Suppressor macrophage (primary cell): ENCODE results near the gene RXRA.

Source experiments
- DNase-seq, 4 experiments: peaks; one replicate each; pipeline ENCODE4 v3.0.0-alpha.2; 2020 to 2022

The RXRA gene

DNA sequence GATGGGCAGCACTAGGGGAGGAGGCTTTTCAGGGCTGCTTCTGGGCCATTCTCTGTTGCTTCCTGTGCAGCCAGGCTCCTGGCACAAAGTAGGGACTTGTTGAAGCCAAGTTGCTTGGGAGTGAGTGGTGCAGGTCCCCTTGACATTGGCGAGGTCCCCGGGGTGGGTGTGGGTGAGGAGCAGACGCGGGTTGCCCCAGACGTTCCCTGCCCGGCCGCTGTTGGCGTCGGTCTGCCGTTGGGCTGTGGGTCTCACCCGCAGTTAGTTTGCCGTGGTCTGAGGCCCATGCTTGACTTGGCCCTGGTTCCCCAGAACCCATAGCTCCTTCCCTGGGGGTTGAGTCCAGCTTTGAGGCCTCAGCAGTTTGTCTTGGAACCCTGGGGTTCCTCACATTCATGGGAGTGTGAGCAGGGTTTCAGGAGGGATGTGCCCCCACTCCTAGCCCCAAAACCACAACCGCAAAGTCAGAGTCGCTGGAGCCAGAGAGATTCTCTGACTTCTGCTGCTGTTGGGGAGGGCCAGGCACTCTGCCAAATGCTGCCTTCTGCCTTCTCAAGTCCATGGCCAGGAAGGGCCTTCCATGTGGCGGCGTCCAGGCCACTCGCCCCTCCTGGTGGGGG is 77.5 kb downstream of the RXRA start:
- peak; percentile 88 to 95 (median 94) for DNase-seq

DNA sequence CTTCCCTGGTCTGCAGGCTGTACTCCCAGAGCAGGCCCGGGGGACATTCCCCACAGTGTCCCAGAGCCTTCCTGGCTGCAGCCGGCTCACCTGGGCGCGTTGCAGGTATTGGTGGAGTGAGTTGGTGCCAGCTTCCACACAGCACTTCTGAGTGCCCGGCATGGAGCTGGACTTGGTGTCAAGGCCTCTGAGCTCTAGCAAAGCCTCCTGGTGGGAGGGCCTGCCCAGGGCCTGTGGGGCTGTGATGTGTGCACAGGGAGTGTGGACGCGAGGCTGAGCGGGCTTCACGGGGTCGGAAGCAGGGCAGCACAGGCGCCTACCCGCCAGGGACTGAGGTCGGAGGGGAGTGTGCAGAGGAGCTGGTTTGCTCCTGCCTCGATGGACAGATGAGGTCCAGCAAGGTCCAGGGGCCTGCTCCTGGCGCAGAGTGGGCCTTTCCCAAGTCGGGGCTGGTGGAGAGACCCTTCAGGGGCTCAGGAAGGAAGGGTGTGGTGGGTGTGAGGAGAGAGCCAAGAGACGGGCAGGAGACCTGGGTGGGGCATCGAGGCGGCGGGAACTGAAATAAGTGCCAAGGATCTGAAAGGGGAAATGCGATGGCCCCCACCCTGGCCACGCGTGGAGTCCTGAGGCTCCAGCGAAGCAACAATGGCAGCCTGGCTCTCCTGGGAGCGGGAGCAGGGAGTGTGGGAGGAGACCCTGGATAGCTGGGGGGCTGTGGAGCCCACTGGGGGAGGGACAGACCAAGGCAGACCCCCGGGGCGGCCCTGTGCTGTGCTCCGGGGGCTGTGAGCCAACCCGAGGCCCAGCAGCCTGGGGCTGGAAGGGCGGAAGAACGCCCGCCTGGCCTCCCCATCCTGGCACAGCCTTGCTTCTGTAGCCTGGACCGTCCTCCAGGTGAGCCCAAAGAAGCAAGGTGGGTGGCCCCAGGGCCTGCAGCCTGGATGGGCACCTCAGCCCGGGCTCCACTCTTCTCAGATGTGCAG is 78.4 kb downstream of the RXRA start:
- DNase-seq: peak in 3 of 4 experiments; percentile 47 to 65 (median 64)

DNA sequence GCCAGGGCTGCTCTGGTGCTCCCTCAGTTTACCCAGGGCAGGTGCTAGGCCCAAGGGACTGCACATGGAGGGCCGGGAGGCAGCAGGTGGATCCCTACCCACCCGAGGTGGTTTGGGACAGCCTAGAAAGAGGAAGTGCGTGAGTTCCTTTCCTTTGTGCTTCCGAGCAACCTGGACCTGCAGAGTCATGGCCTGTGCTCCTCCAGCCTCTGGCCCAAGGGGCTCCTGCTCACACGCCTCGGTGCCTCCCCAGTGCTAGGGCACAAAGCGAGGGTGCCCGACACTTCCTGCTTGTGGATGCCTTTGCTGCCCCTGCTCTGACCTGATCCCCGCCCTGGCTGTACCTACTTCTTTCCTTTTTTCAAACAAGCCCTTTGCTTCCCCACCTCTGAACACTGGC is 79.3 kb downstream of the RXRA start:
- peak; percentile 35 to 63 (median 62) for DNase-seq

DNA sequence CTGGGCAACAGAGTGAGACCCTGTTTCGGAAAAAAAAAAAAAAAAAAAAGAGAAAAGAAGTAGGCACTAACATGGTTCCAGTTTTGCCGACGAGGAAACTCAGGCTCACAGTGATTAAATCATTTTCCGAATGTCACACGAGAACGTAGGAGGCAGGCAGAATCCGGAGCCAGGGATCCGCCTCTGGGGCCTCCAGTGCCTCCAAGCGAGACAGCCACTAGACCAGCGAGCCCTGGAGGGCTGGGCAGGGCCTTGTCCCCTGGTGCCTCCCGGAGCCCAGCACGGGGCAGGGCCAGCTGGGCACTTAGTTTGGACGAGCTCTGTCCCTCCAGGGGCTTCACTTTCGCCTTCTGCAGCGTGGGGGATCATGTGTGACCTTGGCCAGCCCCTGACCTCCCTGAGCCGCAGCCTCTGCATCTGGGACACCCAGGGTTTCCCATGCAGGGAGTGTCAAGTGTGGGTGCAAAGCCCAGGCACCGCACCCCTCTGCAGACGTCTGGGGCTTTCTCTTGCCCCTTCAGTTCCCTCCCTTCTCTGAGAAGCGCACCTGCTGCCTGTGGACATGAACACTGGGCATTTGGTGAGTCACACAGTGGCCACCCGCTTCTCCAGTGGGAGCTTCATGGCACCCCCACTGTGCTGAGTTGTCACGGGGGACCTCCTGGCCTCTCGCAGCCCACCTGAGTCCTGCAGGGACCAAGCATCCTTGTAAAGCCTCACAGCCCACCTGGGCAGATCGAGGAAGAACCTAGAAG is 80.3 kb downstream of the RXRA start:
- peak; percentile 52 to 76 (median 72) for DNase-seq

DNA sequence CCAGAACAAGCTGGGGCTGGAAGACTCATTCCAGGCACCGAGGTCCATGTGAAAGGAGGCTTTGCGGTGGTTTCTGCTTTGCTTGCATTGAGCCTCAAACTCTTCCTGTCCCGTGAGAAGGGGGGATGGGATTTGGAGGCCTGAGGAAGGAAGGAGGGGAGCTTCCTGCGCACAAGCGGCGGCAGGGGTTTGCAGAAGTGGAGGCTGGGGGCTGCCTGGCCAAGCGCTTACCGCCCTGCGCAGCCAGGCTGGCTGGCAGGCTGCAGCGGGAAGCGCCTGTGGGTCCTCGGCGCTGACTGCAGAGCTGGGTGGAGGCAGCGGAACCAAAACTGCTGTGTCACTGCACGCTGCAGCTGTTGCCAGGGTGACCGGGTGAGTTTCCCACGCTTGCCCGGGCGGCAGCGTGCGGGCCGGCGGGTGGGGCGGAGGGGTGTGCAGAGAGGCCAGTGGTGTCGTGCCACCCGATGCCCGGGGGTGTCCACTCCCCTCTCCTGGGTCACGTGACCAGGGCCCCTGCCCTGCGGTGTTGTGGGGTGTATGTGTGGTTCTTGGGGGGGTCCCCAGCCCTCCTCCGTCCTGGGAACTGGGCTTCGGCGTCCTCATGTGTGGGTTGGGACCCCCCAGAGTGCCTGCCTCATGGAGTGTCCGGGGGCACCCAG is 81.0 kb downstream of the RXRA start:
- DNase-seq: peak; percentile 98 to 99 (median 99)

DNA sequence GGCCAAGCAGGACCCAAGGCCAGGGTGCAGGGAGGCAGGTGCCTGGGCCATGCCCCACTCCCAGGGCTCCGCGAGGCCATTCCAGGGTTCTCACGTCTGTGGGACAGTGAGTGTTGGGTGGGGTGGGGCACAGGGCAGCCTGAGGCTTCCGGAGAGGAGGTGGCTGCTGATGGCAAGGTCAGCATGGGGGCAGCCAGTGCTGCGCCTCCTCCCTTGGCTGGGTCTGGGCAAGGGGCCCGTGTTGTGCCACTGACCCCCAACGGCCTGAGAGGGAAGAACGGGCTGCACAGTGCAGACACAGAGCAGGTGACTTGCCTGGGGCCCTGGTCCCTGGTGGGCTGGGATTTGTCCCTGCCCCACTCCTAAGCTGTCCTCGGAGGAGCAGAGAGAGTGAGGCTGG is 82.1 kb downstream of the RXRA start:
- peak; percentile 48 to 73 (median 68) for DNase-seq

DNA sequence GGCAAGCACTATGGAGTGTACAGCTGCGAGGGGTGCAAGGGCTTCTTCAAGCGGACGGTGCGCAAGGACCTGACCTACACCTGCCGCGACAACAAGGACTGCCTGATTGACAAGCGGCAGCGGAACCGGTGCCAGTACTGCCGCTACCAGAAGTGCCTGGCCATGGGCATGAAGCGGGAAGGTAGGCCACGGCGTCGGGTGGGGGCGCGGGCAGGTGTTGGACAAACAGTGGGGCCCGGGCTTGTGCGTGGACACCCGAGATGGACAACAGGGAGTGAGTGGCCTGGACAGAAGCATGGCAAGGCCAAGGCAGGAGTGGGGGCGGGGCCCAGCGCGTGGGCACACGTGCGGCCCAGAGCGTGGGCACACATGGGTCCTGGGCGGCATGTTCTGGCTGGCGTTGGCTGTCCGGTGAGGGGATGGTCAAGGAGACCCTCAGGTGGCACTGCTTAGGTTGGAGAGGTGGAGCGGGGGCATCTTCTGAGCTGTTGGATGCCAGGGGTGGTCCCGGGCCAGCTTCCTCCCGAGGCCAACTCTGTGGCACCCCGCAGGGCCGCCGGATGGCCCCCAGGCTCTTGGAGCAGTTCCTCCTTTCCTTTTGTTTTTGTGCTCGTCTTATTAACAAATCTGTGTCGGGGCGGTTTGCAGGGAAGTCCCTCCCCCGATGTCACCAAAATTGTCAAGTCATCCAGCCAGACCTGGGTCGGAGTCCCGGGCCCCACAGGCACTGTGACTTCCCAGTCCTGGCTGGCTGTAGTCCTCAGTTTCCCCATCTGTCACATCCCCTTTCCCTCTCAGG is 82.9 kb downstream of the RXRA start:
- DNase-seq: peak; percentile 79 to 92 (median 87)

DNA sequence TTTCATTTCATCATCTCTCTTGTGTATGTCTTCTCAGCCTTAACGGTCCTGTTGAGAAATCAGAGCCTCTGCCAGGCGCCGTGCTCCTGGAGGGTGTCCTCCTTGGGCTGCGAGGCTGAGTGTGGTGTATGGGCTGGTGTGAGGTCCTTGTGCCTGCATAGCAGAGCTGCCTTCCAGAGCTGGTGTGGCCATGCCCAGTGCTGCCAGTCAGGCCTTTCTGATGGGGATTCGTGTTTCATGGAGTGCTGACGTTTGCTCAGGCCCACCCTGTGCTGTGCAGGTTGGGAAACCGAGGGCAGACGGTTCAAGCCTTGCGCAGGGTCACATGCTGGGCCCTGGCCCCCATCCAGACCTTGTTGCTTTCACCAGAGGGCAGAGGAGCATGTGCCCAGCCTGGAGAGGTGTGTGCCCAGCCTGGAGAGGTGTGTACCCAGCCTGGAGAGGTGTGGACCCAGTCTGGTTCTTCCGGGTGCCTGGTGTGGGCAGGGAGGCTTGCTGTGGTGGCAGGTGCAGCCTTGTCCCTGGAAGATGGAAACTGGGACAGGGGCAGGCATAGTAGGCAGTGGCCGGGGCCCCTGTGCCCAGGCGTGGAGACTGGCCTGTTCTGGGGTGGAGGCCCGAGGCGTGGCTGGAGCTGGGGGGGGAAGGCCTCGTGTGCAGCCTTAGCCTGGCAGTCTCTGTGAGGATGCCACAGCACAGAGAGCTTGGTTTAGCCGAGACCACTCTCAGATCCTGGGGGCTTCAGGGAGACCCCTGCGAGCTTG is 84.0 kb downstream of the RXRA start:
- peak; percentile 30 to 74 (median 68) for DNase-seq

DNA sequence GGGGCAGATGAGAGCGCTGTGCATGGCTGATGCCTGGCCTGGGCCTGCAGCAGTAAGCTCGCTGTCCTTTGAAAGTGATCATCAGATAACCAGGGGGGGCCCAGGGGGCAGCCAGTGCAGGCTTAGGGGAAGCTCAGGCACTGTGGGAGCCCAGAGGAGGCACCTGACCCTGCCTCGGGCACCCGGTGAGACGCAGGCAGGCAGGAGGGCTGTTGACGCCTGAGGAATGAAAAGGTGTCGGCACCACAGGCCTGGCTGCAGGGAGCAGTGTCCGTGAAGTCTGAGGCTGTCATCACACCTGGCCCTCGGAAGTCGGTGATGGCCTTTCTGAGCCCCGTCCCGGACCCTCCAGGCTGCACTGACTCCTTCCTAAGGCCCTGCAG is 84.6 kb downstream of the RXRA start:
- DNase-seq: no peak

DNA sequence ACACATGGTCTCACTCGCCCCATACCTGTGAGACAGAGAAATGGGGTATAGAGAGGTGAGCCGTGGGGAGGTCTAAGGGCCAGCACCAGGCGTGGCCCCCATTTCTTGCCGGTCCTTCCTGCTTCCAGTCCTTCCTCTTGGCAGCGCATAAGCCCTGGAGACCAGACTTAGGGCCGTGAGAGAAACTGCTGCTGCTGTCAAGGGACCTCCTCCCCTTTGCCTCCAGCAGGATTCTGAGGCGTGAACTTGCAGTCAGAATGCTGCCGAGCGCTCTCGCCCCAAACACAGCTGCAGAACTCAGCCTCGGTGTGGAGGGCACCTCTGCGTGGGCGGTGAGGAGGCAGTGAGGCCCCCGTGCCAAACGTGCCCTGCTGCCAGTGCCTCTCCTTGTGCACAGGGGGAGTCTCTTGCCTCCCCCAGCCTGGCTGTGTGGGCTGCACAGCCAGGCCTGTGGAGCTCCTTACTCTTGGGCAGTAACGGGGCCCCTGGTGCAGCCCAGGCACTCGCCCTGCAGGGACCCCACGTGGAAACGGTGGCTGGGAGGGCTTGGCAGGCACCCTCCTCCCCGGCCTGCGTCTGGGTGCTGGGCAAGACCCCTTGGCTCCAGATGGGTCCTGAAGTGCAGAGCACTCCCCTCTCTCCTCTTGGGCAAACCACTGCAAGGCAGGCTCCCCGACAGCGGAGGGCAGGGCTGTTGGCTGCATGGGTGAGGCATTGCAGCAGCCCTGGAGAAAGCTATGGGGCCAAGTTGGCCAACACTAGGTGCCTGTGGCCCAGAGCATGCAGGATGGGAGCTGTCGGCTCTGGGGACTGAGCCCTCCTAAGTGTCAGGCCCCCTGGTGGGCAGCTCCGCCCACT is 85.4 kb downstream of the RXRA start:
- peak in 1 of 4 experiments; percentile 30 for DNase-seq

DNA sequence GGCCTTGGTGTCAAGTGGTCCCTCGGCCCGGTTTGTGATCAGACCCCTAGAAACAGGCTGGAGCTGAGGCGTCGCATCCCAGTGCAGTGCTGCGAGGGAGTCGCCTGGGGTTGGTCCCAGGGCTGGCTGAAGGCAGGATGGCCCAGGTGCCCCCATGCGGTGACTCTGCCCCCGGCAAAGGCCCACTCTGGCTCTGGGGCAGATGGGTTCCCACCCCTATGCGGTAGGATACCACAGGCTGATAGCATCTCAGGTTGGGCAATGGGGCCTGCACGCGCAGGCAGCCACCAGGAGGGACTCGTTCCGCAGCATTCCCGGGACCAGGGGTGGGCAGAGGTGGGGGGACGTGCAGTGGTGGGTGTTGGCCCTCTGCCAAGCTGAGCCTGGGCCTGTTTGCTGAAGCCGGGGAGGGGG is 86.0 kb downstream of the RXRA start:
- DNase-seq: no peak

DNA sequence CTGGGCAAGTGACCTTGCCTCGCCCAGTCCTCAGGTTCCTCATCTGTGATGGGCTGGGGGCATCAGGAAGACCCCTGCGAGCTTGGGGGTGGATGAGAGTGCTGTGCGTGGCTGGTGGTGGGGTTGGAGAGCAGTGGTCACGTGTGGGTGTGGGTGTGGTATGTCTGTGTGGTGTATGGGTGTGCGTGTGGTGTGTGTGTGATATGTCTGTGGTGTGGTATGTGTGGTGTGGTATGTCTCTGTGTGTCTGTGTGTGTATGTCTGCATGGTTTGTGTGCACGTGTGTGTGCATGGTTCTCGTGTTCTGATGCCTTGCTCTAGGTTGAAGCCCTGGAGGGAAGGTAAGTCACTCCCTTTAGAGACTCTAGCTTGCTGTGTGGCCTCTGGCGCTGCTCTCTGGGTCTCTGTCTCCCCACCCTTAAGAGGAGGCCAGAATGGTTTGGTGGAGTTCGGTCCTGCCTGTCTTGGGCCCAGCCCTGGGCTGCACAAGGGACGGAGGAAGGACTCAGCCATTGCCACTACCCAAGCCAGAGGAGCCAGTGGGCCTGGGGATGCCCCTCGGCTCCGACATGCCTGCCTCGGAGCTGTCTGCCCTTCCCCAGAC is 87.0 kb downstream of the RXRA start:
- no peak for DNase-seq

DNA sequence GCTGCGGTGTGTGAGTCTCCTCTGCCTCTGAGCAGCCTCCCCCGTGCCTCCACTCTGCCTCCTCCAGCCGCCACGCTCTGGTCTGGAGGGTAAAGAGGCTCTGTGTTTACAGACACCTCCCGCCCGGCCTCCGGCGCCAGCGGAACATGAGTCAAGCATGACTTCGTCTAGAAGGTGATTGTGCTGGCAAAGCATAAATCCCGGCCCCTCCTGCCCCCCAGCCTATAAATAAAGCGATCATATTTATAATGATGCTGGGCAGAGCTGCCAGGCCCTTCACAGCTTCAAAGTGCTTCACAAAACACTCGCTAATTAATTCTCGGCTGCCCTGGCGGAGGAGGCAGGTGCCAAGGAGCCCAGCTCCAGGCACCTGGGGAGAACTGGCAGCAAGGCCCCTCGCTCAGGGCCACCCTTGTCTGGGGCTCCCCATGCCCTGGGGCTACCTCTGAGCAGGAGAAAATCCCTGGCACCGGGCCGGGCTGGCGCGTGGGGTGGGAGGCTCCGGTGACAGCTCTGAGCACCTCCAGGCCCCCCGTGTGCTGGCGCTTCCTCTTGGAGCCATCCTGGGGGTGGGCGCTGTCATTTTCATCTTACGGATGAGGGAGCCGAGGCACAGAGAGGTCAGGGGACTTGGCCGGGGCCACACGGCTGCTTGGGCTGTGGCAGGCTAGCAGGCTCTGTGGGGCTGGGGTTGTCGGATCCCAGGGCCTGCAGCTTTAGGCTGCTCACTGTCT is 87.8 kb downstream of the RXRA start:
- DNase-seq: no peak

DNA sequence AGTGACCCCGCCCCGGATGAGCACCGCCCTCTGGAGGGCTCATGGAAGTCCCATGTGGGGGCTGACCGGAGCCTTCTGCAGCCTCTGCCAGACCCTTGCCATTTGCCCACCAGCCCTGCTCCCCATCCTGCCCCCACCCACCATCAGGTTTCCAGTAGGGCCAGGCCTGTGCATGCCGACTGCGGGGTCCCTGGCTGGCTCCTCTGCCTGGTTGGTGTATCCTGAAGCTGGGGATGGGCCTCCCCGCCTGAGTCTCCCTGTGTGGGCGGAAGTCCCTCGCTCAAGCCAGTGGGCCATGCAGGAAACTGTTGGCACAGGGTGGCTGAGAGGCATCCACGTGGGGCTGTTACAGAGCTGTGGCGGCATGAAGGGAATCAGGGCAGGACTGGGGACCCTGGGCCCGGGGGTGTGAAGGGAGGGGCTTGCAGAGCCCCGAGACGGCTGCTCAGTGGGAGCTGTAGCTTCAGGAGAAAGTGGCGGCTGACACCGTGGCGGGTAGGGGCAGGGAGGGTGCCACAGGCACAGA is 88.7 kb downstream of the RXRA start:
- DNase-seq: no peak

DNA sequence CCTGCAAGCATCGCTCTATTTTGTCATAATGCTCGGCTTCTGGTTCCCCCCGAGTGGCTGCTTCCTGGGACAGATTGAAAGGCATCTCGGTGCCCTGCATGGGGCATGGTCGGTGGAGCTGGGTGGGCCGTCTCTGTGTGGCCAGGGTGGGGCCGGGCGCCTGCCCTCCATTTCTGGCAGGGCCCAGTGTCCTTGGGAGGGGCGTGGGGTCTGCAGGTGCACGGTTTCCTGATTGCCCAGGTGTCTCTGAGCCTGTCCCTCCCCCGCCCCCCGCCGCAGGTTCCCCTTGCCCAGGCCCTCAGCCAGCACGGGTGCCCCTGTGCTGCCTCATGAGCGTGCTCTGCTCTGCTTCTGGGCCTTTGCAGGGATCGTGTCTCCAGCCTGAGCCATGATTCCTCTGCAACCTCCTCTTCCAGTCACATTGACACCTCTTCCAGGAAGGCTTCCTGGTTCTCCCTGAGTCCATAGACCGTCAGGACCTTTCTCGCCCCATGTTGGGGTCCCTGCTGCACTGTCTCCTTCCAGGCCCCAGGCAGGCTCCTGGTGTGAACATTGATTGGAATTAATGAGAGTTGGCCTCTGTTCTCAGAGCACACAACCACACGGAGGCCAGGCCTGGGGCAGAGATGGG is 90.2 kb downstream of the RXRA start:
- DNase-seq: no peak

DNA sequence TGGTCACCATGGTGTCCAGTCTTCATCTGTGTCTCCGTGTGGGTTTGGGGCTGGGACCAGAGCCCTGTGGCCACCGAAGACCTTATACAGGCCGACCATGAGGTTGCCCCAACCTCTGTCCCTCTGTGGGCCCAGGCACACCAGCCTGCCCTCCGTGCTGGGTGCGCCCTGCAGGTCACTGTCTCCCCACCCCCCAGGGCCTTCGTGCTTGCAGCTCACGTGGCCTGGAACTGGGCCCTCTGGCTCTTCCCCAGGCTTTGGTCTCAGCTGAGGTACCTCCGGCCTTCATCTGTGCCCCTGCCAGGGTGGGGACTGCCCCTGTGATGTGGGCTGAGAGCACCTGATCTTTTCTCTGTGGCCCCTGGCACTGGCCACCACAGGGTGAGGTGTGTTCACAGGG is 92.1 kb downstream of the RXRA start:
- DNase-seq: no peak

DNA sequence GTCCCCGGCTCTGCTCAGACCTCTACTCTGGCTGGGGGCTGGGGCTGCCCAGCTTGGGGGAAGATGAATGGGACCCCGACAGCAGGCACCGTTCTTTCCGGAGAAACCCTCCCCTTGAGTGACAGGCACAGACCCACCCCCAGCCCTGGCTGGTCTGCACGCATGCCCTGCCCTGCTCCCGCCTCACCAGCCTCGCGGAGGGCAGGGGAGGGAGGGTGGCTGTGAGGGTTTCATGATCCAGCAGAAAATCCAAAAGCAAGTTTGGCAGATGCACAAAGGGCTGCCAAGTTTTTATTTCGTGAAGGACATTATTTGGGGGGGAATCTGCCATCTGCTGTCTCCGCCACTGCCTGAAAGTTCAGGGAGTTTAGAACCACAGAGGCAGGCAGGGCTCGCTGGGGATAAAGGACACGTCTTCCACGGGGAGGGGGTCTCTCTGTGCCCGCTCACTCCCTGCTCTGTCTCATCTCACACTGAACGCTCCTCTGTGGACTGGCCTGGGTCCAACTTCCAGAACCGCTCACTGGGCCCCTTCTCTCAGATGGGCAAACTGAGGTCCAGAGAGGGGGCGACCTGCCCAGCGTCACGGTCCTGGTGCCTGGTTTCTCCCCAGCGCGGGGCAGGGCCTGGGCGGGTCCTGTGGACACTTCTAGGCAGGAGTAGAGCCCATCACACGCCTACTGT is 92.9 kb downstream of the RXRA start:
- DNase-seq: no peak
